HG03342 (cell line): ENCODE results near the gene PXMP2.
"Not testable (repeated sequence)": the region's sequence is repeated elsewhere in the genome, so short reads cannot be mapped to it uniquely, and the experiment has no call there.

Experiments used
- ATAC-seq: cut with Tn5 transposase; IDR thresholded peaks from one replicate; pipeline ENCODE4 v1.9.1; 2021; ENCODE audit warnings: mild to moderate bottlenecking, moderate library complexity; ENCODE audit not compliant: unreplicated experiment

The PXMP2 gene

DNA sequence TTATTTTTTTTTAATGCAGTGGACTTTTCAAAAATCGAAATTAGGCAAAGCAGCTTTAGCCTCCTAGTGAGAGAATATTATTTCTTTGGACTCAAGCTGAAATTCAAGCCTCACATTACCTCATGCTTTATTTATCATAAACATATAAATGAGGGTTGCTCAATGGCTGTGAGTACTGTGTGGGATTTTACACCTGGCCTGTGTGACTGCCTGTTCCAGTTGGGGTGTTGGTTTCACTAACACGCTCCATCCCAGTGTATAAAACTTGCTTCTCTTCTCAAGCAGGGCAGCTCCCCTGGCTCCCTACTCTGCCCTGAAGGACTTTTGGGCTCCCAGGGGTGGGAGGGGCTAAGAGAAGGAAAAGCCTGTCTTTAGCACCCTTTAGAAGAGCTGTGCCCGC is 59.2 kb downstream of the PXMP2 start:
- ATAC-seq = no peak

DNA sequence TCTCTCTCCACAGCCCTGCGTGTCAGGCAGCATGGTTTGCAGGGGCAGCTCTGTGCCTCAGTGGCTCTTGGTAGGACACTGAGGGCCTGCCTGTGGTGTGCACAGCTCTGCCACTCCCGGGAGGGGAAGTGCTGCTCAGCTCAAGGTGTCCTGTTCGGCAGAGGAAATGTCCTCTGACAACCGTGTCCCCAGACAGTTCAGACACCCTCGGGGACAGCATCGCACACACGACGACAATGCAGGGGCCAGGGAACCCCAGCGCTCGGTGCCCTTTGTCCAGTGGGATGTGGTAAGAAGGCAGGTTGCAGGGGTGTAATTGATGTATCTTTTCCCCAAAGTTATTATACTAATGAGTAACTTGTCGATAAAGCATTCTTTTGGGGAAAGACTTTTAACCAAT is 60.0 kb downstream of the PXMP2 start:
- ATAC-seq = no peak

DNA sequence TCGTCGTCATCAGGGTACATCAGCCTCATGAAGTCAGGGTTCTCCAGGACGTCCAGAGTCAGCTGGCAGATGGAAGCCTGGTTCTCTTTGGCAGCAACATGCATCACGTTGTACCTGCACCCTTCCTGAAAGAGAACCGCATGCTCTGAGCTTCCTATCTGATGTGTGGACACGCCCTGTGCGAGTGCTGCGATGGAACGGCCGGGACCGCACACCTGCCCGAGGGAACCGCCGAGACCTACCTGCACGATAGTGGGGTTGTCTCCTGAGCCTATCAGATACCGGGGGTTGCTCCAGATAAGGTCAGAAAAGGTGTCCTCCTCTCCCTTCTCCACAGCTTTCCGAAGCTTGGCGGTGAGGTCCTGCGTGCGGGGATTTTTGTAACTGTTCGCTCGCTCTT is 60.5 kb downstream of the PXMP2 start:
- no peak for ATAC-seq

DNA sequence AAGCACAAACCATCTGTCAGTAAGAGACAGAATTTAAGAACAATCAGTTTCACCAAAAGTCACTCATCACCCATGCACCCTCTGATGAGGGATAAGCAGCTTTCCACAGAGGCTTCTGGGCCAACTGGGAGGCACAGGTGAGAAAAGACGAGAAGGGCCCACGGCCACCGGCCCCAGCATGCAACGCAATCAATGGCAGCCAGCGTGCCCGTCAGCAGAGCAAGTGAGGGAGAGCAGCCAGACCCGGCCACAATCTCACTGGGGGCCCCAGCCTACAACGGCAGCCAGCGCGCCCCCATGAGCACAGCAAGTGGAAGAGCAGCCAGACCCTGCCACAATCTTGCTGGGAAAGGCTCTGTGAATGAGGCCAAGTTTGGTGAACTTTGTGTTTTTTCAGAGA is 60.9 kb downstream of the PXMP2 start:
- no peak for ATAC-seq

DNA sequence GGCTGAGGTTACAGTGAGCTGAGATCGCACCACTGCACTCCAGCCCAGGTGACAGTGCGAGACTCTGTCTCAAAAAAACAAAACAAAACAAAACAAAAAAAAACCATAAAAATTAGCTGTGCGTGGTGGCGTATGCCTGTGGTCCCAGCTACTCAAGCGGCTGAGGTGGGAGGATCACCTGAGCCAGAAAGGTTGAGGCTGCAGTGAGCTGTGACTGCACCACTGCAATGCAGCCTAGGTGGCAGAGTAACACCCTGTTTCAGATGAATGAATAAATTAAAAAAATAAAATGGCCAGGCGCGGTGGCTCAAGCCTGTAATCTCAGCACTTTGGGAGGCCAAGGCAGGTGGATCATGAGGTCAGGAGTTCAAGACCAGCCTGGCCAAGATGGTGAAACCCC is 66.3 kb downstream of the PXMP2 start:
- ATAC-seq = not testable (repeated sequence)

DNA sequence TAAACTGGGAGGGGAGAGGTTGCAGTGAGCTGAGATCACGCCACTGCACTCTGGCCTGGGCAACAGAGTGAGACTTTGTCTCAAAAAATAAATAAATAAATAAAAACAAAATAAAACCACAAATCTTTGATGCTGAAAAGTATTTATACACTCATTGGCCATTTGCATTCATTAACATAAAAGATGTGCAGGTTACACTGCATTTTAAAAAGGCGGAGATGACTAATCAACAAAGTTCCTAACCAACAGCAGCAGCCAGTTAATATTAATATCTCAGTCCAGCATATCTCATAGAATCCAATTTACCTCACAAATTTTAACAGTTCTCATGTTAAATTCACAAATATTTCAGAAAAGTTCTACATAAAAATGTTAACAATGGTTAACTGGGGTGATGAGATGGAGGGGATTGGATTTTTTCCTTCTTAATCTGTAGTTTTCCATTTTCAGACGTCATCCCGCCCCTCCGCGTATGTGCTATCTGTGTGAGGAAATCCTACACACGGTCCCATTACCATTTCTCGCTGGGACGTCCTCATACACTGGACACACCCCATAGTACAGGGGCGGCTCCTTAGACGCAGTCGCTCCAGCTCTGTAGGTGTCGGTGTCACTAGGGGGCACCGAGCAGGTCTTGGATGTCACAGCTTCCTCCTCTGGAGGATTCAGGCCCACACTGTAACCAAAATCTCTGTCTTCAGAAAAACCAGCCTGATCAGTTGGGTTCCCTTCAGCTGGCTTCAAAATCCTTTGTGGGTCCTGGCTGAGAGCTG is 67.0 kb downstream of the PXMP2 start:
- no peak for ATAC-seq
